Esophagus (tissue), 2 donors: ENCODE data around the gene DYNC1I1. TPM values are rescaled to one million over a fixed set of nuclear protein-coding genes. Genes with fewer than 3 reads are reported as not detected.

Source experiments
- H3K27ac ChIP-seq, 2 donors: one replicate each; pipeline ENCODE4 v1.5.1; 2013; ENCODE audit warnings: low read depth in 2 of 2, mild to moderate bottlenecking in 2 of 2, inconsistent platforms in 1 of 2, low read length in 1 of 2, moderate library complexity in 1 of 2
- H3K27me3 ChIP-seq, 2 donors: one replicate each; pipeline ENCODE4 v1.6.1; 2013; ENCODE audit warnings: low read length in 2 of 2, control low read depth in 1 of 2, mild to moderate bottlenecking in 1 of 2; ENCODE audit not compliant: insufficient read depth in 2 of 2, control insufficient read depth in 1 of 2
- H3K36me3 ChIP-seq, 2 donors: one replicate each; pipeline ENCODE4 v1.6.1; 2013; ENCODE audit warnings: low read length in 1 of 2; ENCODE audit not compliant: control insufficient read depth in 2 of 2, insufficient read depth in 2 of 2
- H3K4me1 ChIP-seq, 2 donors: one replicate each; pipeline ENCODE4 v1.6.1; 2013; ENCODE audit warnings: low read length in 1 of 2; ENCODE audit not compliant: control insufficient read depth in 2 of 2, insufficient read depth in 2 of 2
- H3K4me3 ChIP-seq, 2 donors: one replicate each; pipeline ENCODE4 v1.5.1; 2013; ENCODE audit warnings: low read length in 2 of 2, mild to moderate bottlenecking in 2 of 2, low read depth in 1 of 2, moderate library complexity in 1 of 2
- H3K9me3 ChIP-seq, 2 donors: one replicate each; pipeline ENCODE4 v1.6.1; 2013; ENCODE audit warnings: mild to moderate bottlenecking in 2 of 2, low read depth in 1 of 2, low read length in 1 of 2, moderate library complexity in 1 of 2; ENCODE audit not compliant: control insufficient read depth in 2 of 2, insufficient read depth in 1 of 2
- WGBS, 2 donors: extraction: QIAGEN DNeasy Blood & Tissue Kit; methylation state at CpG; one replicate each; pipeline ENCODE4 v1.1.7; 2013; 5-methylcytosine and 5-hydroxymethylcytosine counted together
- polyA plus RNA-seq, 2 donors: library from polyadenylated mRNA; stranded (reverse); fragments of 200-250 nt; gene quantifications; one replicate each; pipeline ENCODE4 v1.2.3, GENCODE V29; 2013
- donor health status: healthy with polysubstance abuse.
- donor health status: Bipolar disorder and iron deficiency.

The DYNC1I1 gene
- polyA plus RNA-seq, 2 donors: 0.20 to 0.69 TPM

DNA sequence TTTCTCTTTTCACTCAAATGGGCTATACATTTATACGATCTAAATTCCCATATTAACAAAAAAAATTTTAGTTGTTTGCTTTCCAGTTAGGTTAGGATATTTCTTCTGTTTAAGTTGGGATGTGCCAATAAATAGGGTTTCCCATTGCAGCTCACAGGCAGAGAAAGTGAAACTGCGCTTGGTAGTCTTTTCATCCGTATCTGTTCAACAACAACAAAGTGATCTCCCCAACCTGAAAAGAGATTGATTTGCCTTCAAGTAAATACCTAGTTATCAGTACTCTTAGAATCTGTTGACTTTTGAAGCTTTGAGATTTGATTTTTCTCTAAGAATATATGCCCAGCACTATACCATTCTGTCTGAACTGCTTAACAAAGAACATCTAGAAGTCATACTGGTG is 143.4 kb downstream of the DYNC1I1 start:
- Histone ChIP-seq H3K36me3 (no peaks in the 10 kb centered on the region), H3K27ac (no peak overlapping the region), H3K4me1 (no peaks in the 10 kb centered on the region), H3K27me3 (no peaks in the 10 kb centered on the region), H3K9me3 (no peaks in the 10 kb centered on the region), H3K4me3 (no peak overlapping the region)
- WGBS, 2 donors: 75 to 81% methylated on average over 3 of the region's 3 CpGs

DNA sequence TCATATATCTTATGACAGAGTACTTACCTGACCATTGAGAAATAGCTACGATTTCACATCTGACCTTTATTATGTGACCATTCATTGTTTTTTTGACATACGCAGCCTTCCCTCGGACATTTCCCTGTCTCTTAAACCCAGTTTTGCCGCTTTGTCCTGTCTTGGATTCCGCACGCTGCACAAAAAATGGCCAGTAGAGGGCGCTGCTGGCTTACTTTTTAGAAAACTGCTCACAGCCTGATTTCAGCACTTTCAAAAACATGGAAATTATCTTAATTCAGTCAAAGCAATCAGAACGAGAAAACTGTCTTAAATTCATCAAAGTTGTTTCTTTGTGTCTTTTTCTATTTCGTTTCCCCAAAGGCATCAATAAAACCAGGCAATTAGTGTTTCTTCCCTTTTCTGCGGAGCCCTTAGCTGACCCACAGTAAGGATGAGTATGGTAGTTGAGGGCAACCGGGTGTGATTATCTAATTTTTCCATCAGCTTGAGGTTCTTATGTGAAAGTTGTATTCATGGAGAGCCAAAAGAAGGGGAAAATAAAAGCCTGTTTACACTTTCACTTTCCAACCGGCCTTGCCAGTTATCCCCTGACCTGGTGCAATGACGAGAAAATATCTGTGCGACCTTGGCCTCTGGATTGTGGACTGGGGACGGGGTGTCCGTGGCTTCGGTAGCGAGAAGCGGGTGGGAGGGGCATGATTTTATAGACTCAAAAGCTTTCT is 144.4 kb downstream of the DYNC1I1 start:
- Histone ChIP-seq H3K4me3 (no peak overlapping the region), H3K27ac (no peak overlapping the region), H3K4me1 (no peaks in the 10 kb centered on the region), H3K36me3 (no peaks in the 10 kb centered on the region), H3K27me3 (no peaks in the 10 kb centered on the region), H3K9me3 (no peaks in the 10 kb centered on the region)
- whole genome bisulfite sequencing, 2 donors: 31 to 39% methylated on average over 19 of the region's 19 CpGs

DNA sequence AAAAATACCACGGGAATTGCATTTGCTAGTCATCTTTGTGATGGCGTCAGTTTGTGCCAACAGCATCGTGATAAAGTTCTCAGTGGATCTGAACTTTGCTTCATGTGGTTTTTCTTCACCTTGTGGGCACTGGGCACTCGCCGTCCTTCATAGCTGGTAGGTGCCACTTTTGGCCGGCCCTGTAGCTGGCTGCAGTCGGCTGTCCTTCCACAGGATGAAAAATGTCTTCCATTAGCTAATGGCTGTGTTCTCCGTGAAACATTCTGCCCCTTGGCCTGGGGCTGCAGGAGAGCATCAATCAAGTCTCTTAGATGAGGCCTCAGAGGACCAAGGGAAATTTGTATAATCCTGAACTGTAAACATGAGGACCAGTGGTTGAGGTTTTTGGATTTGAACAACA is 145.3 kb downstream of the DYNC1I1 start:
- H3K27ac ChIP-seq: no peak overlapping the region
- 76 to 79% methylated on average over 8 of the region's 8 CpGs for WGBS, 2 donors
- H3K4me3 ChIP-seq: no peak overlapping the region
- H3K27me3 ChIP-seq: no peaks in the 10 kb centered on the region
- no peaks in the 10 kb centered on the region for H3K4me1 ChIP-seq
- H3K36me3 ChIP-seq: no peaks in the 10 kb centered on the region
- H3K9me3 ChIP-seq: no peaks in the 10 kb centered on the region

DNA sequence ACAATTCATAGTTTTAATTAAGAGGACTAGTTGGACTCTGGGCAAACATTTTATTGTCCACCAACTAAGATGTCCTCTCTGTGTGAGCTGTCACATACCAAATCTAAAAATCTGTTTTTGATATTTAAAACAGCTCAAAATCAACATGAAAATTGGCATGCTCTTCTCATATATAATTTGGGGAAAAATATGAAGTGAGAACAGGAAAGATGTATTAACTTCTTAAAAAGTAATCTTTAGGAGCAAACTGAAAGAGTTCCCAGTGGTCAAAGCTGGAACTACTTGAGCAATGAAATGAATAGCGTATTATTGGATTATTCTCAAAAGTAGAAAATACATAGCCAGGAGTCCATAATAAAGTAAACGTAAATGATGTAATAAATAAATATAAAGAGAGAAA is 147.2 kb downstream of the DYNC1I1 start:
- no peak overlapping the region for H3K27ac ChIP-seq
- no peaks in the 10 kb centered on the region for H3K36me3 ChIP-seq
- H3K4me3 ChIP-seq: no peak overlapping the region
- no peaks in the 10 kb centered on the region for H3K9me3 ChIP-seq
- H3K27me3 ChIP-seq: no peaks in the 10 kb centered on the region
- WGBS, 2 donors: 85% methylated on average over 2 of the region's 2 CpGs
- no peaks in the 10 kb centered on the region for H3K4me1 ChIP-seq

DNA sequence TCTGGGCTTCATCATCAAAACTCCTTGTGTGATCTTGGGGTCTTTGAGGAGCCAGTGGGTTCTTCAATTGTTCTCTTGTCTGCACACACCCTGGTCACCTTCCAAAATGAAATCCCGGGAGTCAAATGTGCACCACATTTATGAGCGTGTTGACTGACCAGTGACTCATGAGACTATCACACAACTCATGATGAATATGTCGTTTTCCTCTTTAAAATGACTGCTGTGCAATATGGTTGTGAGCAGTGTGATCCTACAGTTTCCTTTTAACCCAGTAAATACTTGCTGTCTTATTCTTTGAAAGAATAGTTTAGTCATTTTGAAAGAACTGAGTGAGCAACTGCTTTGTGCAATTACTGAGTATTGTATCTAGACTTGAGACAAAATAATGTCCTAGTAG is 149.2 kb downstream of the DYNC1I1 start:
- Histone ChIP-seq H3K4me1 (no peaks in the 10 kb centered on the region), H3K4me3 (no peak overlapping the region), H3K9me3 (no peaks in the 10 kb centered on the region), H3K36me3 (no peaks in the 10 kb centered on the region), H3K27ac (no peak overlapping the region), H3K27me3 (no peaks in the 10 kb centered on the region)
- WGBS, 2 donors: 53 to 62% methylated on average over 3 of the region's 3 CpGs

DNA sequence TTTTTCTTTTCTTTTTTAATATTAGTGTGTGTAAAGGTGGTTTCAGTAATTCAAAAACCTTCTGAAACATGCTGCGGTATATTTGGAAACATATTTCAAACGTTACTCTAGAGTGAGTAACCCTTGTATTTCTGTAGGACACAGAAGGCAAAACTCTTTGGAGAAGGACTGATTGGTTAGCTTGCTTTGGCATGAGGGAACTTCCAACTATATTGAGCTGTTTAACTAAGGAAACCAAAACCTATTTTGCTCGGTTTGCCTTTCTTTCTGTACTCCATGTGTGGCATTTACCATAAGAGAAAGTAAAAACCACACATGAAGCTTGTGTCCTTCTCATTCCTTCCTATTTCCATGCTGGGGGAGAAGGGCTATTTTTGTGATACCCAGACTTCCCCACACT is 149.8 kb downstream of the DYNC1I1 start:
- H3K9me3 ChIP-seq: no peaks in the 10 kb centered on the region
- H3K36me3 ChIP-seq: no peaks in the 10 kb centered on the region
- H3K27ac ChIP-seq: no peak overlapping the region
- WGBS, 2 donors: 63 to 65% methylated on average over 3 of the region's 3 CpGs
- no peaks in the 10 kb centered on the region for H3K27me3 ChIP-seq
- no peak overlapping the region for H3K4me3 ChIP-seq
- no peaks in the 10 kb centered on the region for H3K4me1 ChIP-seq

DNA sequence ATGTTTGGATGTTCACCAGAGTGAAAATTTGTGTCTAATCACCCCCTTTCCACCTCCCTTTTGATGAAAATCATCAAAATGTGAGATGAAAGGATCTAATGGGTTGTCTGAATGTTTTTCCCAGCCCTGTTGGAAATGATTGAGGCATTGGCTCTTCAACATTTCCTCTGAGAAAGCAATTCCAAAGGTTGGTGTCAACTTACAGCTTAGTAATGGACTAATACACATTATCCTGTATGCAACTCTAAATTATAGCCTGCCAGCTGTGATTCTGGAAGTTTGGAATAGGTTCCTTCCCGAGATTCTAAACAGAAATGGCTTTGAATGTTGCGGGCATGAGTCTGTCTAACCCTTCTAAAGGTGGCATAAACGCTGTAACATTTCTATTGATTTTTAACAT is 152.9 kb downstream of the DYNC1I1 start:
- Histone ChIP-seq H3K27me3 (no peaks in the 10 kb centered on the region), H3K4me3 (no peak overlapping the region), H3K9me3 (no peaks in the 10 kb centered on the region), H3K27ac (no peak overlapping the region), H3K4me1 (no peaks in the 10 kb centered on the region), H3K36me3 (no peaks in the 10 kb centered on the region)
- WGBS, 2 donors: 73% methylated on average over 3 of the region's 3 CpGs

DNA sequence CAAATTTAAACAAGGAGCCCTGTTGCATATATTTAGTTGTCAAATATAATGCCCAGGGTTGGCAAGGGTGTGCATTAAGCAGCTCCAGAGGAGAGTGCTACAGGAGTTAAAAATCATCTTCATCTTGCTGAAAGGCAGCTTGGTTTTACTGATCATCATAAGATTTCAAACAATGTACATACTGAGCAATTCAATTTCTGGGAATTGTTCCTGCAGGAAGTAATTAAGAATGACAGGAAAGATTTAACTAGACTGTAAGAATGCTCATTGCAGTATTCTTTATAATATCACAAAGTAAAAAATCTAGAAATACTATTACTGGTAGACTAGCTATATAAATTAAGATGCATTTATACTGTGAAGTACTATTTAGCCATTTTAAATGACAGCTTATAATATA is 153.6 kb downstream of the DYNC1I1 start:
- H3K4me3 ChIP-seq: no peak overlapping the region
- no peaks in the 10 kb centered on the region for H3K4me1 ChIP-seq
- no peaks in the 10 kb centered on the region for H3K9me3 ChIP-seq
- H3K27me3 ChIP-seq: no peaks in the 10 kb centered on the region
- no peaks in the 10 kb centered on the region for H3K36me3 ChIP-seq
- no peak overlapping the region for H3K27ac ChIP-seq

DNA sequence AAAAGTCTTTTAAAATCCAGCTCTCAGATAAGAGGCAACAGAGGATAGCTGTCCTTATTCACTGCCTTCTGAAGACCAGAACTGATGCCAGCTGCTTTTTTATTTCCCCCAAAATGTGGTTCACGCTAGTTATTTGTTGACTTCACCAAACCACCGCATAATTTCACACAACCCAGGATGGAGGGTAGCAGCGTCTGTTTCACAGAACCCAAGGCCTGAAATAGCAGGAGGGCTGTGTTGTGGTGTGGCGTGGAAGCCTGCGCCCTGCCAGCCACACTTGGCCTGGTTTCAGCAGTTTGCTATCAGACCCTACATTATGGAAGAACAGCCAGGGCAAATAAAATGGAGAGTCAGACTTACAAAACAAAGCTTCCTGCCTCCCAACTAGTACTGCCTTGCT is 155.4 kb downstream of the DYNC1I1 start:
- 72 to 82% methylated on average over 5 of the region's 5 CpGs for WGBS, 2 donors
- Histone ChIP-seq H3K4me3 (no peak overlapping the region), H3K27ac (no peak overlapping the region), H3K36me3 (no peaks in the 10 kb centered on the region), H3K27me3 (no peaks in the 10 kb centered on the region), H3K9me3 (no peaks in the 10 kb centered on the region), H3K4me1 (no peaks in the 10 kb centered on the region)

DNA sequence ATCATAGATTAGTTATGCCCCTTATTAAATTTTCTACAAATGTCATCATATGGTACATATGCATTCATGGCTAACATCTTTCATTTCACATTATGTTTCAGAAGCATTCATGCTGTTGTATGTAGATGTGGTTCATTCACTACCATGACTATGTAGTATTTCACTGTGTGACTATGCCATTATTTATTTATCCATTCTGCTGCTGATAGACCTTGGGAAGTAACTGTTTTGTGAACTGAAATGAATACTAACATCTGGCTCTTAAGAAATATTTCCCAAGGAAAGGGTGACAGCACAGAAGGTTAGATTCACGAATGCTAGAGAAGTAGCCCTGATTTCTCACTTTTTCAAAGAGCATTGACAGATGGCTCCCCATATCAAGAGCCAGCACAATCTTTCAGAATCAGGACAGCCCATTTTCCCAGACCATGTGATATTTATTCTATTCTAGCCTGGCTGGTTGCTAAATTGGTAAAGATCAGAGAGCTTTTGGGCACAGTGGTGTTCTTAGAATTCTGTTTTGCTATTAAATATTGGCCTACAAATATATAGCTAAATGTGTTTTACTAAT is 157.4 kb downstream of the DYNC1I1 start:
- no peaks in the 10 kb centered on the region for H3K36me3 ChIP-seq
- no peaks in the 10 kb centered on the region for H3K4me1 ChIP-seq
- 60 to 78% methylated on average over 1 of the region's 1 CpG for WGBS, 2 donors
- H3K27ac ChIP-seq: no peak overlapping the region
- H3K4me3 ChIP-seq: no peak overlapping the region
- H3K27me3 ChIP-seq: no peaks in the 10 kb centered on the region
- H3K9me3 ChIP-seq: no peaks in the 10 kb centered on the region
